Ascending aorta (tissue), 2 donors: ENCODE measurements around the gene IL20. TPM values are rescaled to one million over a fixed set of nuclear protein-coding genes. Genes with fewer than 3 reads are reported as not detected.

Experiments
- DNase-seq, 2 donors: peaks; one replicate each; pipeline ENCODE4 v3.0.0-alpha.2; 2019; ENCODE audit warnings: low spot score in 2 of 2
- H3K27ac ChIP-seq, 2 donors: fragments of 200-600 bp; sonication (generic); one replicate each; pipeline ENCODE4 v1.5.1; 2016 to 2017; ENCODE audit warnings: mild to moderate bottlenecking in 1 of 2
- H3K27me3 ChIP-seq: fragments of 200-600 bp; sonication (generic); one replicate; pipeline ENCODE4 v1.5.1; 2017
- H3K36me3 ChIP-seq, 2 donors: fragments of 200-600 bp; sonication (generic); one replicate each; pipeline ENCODE4 v1.5.1; 2016
- H3K4me1 ChIP-seq, 2 donors: fragments of 200-600 bp; sonication (generic); one replicate each; pipeline ENCODE4 v1.5.1; 2016 to 2017; ENCODE audit warnings: mild to moderate bottlenecking in 1 of 2
- H3K4me3 ChIP-seq, 2 donors: fragments of 200-600 bp; sonication (generic); one replicate each; pipeline ENCODE4 v1.5.1; 2016 to 2017; ENCODE audit warnings: mild to moderate bottlenecking in 1 of 2
- H3K9me3 ChIP-seq, 2 donors: fragments of 200-600 bp; sonication (generic); one replicate each; pipeline ENCODE4 v1.5.1; 2016
- intact Hi-C: fragments of 100-400 bp; cut with DNase I; formaldehyde crosslinking; loops from one replicate; pipeline ENCODE4 v1.15.1; 2023
- total RNA-seq: library from RNA; depleted of rRNA; stranded (reverse); fragments of >200 nt; gene quantifications from one replicate; pipeline ENCODE4 v1.1.0, GENCODE V29; 2016
- TF ChIP-seq, protein P1 (sequence below), 3 experiments: fragments of 200-600 bp in 2 of 3; fragments of 450-650 bp in 1 of 3; sonication (generic) in 2 of 3; IDR thresholded peaks; one replicate each; pipeline ENCODE4 v1.5.1; 2016 to 2019; ENCODE audit warnings: antibody characterized with exemption in 3 of 3, mild to moderate bottlenecking in 1 of 3, moderate library complexity in 1 of 3

The IL20 gene
- total RNA-seq, 1 donor from 2014 or later, result not detected

DNA sequence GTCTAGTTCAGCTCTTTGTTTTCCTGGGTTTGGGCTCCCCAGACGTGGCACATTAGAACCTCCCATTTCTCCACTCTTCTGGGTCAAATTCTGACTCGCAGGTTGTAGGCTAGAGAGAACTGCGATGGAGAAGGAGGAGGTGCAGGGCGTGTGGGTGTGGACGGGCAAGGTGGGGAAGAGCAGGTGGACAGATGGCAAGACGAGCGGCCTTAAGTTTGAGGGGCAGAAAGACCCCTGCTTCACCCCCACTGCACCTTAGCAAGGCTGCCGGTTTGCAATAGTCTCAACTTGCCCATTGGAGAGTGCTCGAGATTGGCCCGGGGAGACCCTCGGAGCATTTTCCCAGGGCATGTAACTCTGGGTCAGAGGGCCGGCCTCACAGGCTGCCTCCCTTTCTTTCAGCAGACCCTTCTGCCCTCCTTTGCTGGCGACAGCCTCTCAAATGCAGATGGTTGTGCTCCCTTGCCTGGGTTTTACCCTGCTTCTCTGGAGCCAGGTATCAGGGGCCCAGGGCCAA lies 33.5 kb downstream of the IL20 start:
- Histone ChIP-seq H3K4me3 (no peak overlapping the region), H3K27ac (no peak overlapping the region), H3K4me1 (no peaks in the 10 kb centered on the region), H3K9me3 (no peaks in the 10 kb centered on the region), H3K27me3 (no peaks in the 10 kb centered on the region), H3K36me3 (no peaks in the 10 kb centered on the region)
- TF ChIP-seq, protein P1, sequence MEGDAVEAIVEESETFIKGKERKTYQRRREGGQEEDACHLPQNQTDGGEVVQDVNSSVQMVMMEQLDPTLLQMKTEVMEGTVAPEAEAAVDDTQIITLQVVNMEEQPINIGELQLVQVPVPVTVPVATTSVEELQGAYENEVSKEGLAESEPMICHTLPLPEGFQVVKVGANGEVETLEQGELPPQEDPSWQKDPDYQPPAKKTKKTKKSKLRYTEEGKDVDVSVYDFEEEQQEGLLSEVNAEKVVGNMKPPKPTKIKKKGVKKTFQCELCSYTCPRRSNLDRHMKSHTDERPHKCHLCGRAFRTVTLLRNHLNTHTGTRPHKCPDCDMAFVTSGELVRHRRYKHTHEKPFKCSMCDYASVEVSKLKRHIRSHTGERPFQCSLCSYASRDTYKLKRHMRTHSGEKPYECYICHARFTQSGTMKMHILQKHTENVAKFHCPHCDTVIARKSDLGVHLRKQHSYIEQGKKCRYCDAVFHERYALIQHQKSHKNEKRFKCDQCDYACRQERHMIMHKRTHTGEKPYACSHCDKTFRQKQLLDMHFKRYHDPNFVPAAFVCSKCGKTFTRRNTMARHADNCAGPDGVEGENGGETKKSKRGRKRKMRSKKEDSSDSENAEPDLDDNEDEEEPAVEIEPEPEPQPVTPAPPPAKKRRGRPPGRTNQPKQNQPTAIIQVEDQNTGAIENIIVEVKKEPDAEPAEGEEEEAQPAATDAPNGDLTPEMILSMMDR (IDR thresholded peaks at IDR 0.05), result no peak
- intact Hi-C loops, result no loop called here
- no peak for DNase-seq

DNA sequence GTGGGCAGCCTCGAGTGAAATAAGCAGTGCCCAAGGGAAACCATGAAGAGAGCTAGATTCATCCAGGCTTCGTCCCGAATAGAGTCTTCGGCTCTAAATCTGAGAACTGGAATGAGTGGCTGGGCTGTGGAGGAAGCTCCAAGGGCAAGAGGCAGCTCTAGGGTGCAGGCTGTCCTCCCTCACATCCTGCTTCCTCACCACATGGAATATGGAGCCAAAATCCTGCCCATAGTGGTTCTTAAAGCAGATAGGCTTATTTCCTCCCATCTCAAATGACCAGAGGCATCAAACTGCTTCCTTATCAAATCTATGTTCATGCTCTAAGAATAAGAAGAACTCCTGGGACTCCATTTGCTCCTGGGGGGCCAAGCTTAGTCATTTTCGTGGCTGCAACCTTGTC lies 34.3 kb downstream of the IL20 start:
- TF ChIP-seq, protein P1 (IDR thresholded peaks at IDR 0.05), result no peak
- no peak for DNase-seq
- no peaks in the 10 kb centered on the region for H3K27me3 ChIP-seq
- no peaks in the 10 kb centered on the region for H3K4me1 ChIP-seq
- H3K4me3 ChIP-seq, result no peak overlapping the region
- H3K36me3 ChIP-seq, result no peaks in the 10 kb centered on the region
- H3K27ac ChIP-seq, result no peak overlapping the region
- H3K9me3 ChIP-seq, result no peaks in the 10 kb centered on the region
- intact Hi-C loops, result no loop called here

DNA sequence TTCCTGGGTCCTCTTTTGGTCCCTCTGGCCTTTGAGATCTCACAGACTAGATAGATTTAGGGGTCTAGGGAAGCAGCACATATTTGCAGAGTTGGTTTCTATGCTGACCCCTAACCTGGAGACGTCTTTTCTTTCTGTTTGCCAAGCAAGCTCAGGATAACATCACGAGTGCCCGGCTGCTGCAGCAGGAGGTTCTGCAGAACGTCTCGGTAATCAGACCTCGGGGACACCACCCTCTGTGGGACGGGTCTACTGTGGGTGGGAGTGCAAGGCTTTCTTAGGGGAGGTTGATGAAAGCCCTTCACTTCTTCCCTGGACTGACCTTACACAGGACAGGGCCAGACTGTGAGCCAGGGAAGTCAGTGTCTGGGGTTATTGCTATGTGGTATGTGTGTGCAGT lies 34.7 kb downstream of the IL20 start:
- Histone ChIP-seq H3K4me1 (no peaks in the 10 kb centered on the region), H3K9me3 (no peaks in the 10 kb centered on the region), H3K4me3 (no peak overlapping the region), H3K36me3 (no peaks in the 10 kb centered on the region), H3K27me3 (no peaks in the 10 kb centered on the region), H3K27ac (no peak overlapping the region)
- intact Hi-C loops, result no loop called here
- TF ChIP-seq, protein P1 (IDR thresholded peaks at IDR 0.05), result no peak
- no peak for DNase-seq

DNA sequence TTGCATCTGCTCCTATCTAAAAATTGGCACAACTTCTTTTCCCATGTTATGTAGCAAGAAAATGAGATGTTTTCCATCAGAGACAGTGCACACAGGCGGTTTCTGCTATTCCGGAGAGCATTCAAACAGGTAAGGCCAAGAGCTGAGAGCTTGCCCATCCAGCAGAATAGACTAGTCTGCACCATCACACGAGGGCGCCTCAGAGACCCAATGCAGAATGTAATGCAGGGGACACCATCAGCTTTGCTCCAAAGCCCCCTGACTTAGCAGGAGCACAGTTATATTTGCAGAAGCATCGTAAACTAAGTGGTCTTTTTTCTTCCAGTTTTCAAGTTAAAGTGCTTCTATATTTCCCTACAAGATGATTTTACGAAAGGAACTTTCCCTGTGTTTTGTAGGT lies 36.5 kb downstream of the IL20 start:
- H3K9me3 ChIP-seq, result no peaks in the 10 kb centered on the region
- TF ChIP-seq, protein P1 (IDR thresholded peaks at IDR 0.05), result no peak
- H3K36me3 ChIP-seq, result no peaks in the 10 kb centered on the region
- no peak overlapping the region for H3K27ac ChIP-seq
- H3K27me3 ChIP-seq, result no peaks in the 10 kb centered on the region
- H3K4me3 ChIP-seq, result no peak overlapping the region
- no peak for DNase-seq
- H3K4me1 ChIP-seq, result no peaks in the 10 kb centered on the region
- intact Hi-C loops, result no loop called here

DNA sequence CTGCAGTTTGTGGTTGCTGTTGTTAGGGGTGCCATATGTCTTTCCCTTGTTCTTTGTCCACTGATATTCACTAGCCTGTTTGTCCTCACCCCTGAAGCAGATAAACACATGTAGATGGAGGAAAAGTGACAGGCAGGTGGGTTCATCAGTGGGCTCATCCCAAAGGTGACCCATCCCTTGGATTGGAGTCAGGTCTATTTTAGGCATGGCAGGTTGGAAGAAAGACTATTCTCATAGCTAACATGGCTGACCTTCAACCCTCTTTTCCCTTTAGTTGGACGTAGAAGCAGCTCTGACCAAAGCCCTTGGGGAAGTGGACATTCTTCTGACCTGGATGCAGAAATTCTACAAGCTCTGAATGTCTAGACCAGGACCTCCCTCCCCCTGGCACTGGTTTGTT lies 37.3 kb downstream of the IL20 start:
- intact Hi-C loops, result no loop called here
- Histone ChIP-seq H3K9me3 (no peaks in the 10 kb centered on the region), H3K4me3 (no peak overlapping the region), H3K36me3 (no peaks in the 10 kb centered on the region), H3K27ac (no peak overlapping the region), H3K27me3 (no peaks in the 10 kb centered on the region), H3K4me1 (no peaks in the 10 kb centered on the region)
- TF ChIP-seq, protein P1 (IDR thresholded peaks at IDR 0.05), result no peak
- DNase-seq, result no peak

DNA sequence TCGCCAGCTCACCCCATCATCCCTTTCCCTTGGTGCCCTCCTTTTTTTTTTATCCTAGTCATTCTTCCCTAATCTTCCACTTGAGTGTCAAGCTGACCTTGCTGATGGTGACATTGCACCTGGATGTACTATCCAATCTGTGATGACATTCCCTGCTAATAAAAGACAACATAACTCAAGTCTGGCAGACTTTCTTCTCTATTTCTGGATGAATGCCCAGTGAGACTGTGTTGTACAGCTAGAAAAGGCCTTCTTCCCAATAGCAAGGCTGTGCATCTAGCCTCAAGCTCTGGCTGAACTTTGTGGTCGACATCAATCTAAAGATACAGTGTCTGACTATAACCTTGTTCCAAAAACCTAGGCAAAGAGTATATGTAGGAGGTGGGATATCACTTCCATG lies 38.3 kb downstream of the IL20 start:
- intact Hi-C loops, result no loop called here

More for the DNA sequence above, 38.3 kb downstream of the IL20 start:
- Histone ChIP-seq H3K4me1 (no peaks in the 10 kb centered on the region), H3K27ac (no peak overlapping the region), H3K27me3 (no peaks in the 10 kb centered on the region), H3K36me3 (no peaks in the 10 kb centered on the region), H3K4me3 (no peak overlapping the region), H3K9me3 (no peaks in the 10 kb centered on the region)
- DNase-seq, result no peak
- TF ChIP-seq, protein P1 (IDR thresholded peaks at IDR 0.05), result no peak
